GM18909 (cell line): ENCODE data around the gene GRAMD1B.
"Not testable (repeated sequence)": the region's sequence is repeated elsewhere in the genome, so short reads cannot be mapped to it uniquely, and the experiment has no call there.

ENCODE experiments used
- ATAC-seq: cut with Tn5 transposase; IDR thresholded peaks from one replicate; pipeline ENCODE4 v1.9.1; 2021; ENCODE audit warnings: mild to moderate bottlenecking; ENCODE audit not compliant: unreplicated experiment, poor library complexity

The GRAMD1B gene

DNA sequence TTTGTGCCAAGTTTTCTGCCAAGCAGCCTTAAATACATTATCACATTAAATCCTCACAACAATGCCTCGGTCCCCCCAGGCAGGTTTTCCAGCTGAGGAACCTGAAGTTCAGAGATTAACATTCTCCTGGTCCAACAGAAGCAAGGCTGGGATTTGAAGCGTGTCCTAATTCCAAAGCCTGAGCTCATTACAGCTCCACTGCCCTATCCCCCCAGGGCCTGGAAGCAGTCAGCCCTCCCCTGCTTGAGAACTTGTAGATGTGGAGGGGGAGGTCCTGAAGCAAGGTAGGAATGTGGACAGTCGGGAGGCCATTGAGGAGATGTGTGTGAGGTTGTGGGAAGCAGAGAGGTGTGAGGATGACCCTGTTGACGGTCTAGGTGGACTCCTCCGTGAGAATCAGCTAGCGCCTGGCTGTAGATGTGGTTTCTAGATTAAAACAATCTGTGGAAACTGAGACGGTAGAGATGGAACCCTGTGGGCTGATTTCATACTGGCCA lies 8.1 kb downstream of the GRAMD1B start:
- ATAC-seq = no peak

DNA sequence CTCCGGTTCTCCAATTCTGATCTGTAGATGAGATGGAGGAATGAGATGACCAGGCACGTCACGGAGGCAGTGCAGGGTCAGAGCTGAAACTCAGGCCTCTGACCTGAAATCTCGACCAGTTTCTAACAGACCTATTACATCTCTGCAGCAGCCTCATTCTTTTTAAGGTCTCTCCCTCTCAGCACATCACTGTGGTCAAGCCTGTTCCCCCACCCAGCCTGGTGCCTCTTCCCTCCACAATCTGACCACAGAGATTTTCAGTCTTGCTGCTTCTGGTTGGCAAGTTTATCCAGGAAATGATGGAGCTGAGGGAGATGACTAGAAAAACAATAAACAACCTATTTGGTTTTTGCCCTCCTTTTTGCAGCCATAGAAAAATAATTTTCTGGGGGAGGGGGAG lies 9.5 kb downstream of the GRAMD1B start:
- ATAC-seq = no peak

GRCh38 chr11:123441161-123441560 lies 11.1 kb downstream of the GRAMD1B start:
- ATAC-seq = no peak

DNA sequence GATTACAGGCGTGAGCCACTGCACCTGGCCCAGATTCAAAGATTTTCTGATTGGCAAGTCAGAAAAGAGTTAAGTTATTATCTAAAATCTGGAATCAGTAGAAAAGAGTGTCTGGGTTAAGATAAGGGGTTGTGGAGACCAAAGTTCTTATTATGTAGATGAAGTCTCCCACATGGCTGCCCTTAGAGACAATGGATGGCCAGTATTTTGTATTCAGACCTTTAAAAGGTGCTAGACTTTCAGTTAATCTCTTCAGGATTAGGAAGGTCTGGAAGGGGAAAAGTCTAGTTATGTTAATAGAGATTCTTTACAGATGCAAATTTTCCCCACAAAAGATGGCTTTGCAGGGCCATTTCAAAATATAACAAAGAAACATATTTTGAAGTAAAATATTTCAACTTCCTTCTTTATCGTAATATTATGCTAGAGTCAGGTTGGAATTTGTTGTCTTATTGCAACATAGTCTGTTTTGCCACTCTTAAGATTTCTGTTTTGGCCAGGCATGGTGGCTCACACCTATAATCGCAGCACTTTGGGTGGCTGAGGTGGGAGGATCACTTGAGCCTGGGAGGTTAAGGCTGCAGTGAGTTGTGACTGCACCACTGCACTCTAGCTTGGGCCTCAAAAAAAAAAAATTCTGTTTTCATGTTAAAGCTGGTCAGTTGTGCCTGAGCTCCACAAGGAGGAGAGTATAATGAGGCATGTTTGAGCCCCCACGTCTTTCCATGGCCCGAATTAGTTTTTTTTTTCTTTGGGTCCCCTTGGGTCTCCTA lies 14.0 kb downstream of the GRAMD1B start:
- ATAC-seq = no peak

DNA sequence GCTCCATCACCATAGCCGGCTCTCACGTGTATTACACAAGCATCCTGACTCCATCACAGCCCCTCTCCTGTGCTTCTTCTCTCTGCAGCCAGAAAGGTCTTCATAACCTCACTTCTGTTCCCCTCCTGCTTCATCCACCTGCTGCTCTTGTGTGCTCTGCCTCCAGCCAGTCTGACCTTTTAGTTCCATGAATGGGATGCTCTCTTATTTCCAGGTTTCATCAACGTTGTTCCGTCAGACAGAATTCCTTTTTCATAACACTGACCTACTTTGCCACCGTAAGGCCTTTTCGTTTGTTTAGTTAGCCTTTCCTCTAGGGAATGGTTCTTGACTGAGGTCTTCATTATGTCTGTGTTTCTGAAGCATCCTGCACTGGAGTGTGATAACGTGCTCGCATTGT lies 18.8 kb downstream of the GRAMD1B start:
- no peak for ATAC-seq

DNA sequence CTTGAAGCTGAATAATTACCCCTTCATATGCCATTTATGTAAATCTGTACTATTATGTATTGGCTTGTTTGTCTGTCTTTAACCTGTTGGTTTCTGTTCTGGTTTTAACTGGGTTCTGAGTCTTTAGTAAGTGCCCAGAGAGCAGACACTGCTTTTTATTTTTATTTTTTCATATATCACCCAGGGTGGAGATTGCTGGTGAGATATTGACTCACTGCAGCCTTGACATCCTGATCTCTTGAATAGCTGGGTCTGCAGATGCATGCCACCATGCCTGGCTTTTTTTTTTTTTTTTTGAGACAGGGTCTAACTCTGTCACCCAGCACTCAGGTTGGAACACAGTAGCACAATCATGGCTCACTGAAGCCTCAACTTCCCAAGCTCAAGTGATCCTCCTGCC lies 19.4 kb downstream of the GRAMD1B start:
- no peak for ATAC-seq

DNA sequence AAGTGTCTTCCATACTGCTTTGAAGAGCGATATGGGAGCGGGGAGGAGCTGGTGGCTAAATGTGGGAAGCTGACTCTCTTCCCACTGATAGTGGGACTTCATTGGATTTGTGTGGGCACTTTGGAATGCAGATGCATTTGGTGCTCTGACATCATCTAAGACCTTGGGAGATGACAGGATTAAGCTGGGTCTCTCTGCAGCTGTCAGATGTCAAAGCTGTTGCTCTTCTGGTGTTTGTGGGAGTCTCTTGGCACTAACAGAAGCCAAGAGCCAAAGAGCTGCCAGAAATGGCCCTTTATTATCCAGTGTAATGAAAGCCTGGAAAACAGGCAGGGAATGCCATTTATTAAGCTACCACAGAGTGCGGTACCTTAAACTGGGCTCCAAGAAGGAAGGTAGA lies 20.6 kb downstream of the GRAMD1B start:
- ATAC-seq = no peak

DNA sequence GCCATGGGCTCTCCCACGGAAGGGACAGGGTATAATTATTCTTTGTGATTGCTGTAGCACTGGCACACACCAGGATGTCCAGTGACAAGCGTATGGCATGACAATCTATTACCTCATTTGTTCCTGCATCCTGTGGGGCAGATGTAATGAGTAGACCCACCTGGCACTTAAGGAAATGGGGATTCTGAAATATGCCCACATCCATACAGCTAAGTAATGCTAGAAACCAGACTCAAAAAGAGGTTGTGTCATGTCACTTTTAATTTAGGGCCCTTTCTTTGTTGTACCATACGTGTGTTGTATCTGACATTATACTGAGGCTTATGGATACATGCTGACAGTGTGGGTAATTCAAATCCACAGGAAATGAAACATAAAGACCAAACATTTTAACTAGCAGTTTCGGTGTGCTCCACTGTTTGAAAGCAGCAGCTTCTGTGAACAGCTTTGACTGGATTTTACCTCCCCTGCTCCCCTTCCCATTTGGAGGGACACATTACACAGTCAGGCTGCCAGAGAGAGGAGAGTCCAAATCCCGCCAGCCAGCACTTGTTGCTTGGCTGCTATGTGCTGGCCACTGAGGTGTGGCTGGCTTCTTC lies 21.2 kb downstream of the GRAMD1B start:
- ATAC-seq = no peak

DNA sequence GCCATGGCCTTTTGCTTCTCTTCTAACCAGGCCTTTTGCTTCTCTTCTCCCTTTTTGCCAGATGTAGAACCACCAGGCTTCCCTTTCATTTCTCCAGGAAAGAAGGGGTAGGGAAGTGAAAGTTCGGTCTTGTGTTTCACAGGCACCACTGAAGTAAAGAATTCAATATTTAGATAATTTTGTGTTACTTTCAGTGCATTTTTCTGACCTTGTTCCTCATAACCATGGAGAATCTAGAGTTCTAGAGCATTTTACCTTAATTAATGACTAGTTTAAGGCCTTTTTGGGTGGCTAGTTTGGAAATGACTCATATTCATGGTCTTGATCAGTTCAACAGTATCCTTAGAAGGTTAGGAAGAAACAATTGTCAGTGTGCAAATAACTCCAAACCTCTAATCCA lies 22.7 kb downstream of the GRAMD1B start:
- no peak for ATAC-seq

DNA sequence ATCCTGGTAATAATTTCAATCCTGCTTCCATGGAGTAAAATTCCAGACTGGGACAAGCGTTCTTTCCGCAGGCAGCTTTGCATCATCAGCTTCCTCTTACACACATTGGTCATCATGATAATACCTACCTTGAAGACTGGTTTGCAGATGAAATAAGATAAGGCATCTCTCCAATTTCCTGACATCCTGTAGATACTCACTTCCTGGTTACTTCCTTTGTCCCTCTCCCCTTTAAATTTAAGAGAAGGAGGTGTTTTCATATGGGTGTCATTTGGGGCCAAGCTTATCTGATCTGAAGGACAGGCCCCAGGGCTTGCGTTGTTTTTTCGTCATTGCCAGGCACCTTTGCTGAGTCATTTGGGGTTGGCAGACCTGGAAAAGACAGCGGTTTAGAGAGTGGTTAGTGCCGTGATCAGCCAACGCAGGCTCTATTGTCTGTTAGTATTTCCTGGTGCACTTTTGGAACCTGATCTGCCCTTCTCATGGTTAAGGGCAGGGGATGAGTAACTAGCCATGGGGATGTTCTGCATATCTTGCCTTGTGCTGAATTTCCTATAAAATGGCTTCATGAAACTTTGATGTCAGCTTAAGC lies 24.1 kb downstream of the GRAMD1B start:
- no peak for ATAC-seq

DNA sequence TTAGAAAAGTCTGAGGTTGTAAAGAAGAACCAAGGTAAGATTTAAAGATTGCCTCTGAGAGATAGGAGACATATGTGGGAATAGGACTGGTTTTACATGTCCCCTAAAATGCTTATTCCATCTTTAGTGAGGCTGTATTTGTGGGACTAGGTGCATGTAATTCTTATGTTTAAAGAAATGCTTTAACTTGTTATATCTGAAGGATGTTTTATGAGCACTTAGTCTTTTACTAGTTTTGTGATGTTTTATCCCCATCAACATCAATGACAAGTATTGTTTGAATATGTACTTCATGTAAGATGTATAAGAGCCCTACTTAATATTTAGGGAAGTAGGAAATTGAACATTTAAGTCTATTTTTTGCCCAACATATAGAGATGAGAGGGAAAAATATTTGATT lies 24.7 kb downstream of the GRAMD1B start:
- no peak for ATAC-seq

DNA sequence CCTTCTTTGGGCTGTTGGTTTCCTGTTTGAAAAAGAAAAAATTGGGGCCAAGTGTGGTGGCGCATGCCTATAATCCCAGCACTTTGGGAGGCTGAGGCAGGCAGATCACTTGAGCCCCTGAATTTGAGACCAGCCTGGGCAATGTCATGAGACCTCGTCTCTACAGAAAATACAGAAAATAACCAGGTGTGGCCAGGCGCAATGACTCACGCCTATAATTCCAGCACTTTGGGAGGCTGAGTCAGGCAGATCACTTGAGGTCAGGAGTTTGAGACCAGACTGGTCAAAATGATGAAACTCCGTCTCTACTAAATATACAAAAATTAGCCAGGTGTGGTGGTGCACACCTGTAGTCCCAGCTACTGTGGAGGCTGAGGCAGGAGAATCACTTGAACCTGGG lies 26.4 kb downstream of the GRAMD1B start:
- ATAC-seq = not testable (repeated sequence)

DNA sequence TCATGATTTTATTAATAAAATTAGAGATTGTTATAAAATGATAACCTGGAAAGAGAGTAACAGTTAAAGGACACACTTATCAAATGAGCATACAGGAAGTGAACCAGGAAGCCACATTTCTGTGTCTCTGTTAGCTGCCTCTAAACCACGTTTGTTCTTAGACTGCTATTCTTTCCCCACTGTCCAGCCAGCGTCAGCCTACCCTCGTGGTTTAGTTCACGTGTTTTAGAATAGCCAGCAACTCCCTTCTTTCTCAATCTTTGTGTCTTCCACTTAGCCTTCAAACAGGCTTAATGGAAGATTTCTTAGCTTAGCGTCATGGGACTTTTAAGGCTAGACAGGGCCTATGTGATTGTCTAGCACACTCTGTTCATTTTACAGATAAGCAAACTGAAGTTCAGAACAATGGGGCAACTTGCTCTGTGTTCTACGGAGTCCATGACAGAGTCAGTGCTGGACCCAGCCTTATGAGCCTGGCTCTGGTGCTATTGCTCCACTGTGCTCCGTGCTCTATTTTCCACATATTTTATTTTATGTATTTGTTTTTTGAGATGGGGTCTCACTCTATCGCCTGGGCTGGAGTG lies 27.2 kb downstream of the GRAMD1B start:
- no peak for ATAC-seq

DNA sequence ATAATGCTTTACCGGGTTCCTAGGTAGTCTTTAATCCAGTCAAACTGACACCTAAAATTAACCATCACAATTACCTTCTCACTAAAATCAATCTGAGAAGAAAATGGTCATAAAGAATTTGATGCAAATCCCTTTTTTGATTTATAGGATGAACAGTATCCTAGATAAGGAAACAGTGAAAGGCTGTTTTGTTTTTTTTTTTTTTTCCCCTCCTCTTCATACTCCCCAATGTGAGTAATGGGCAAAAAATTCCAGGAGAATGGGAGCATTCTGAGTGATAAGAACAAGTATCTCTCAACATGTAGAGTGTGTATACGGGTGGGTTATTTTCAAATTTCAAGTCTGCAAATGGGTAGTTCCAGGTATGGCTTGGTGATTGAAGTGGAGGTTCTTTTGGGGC lies 28.4 kb downstream of the GRAMD1B start:
- no peak for ATAC-seq

DNA sequence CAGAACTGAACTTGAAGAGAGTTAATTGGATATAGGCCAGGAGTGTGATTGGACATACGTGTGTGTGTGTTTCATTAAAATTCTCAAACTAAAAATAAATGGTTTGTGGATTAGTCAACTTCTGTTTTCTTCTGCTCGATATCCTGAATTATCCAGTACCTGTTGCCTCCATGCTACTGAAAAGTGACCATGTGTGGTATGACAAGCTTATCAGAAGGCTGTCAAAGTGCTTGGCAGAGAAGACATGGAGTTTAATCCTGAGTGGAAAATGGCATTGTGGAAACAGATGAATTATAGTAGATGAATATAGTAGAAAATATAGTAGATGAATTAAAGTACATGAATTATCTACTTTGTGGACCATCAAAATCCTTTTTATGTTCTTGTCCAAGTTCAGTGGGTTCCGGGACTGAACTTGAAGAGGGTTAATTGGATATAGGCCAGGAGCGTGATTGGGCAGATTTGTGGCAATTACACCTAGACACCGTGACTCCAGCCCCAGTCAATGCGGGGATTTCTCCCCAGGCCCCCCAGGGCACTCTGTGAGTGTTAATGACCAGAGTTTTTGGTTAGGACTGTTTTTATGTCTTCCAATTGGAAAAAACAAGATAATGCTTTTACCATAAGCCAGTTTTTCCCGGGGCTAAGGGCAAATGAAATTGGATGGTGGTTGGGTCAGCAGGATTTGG lies 30.1 kb downstream of the GRAMD1B start:
- no peak for ATAC-seq

- no peak for ATAC-seq
Observed at GRCh38 chr11:123461164-123461563, 31.1 kb downstream of the GRAMD1B start.

DNA sequence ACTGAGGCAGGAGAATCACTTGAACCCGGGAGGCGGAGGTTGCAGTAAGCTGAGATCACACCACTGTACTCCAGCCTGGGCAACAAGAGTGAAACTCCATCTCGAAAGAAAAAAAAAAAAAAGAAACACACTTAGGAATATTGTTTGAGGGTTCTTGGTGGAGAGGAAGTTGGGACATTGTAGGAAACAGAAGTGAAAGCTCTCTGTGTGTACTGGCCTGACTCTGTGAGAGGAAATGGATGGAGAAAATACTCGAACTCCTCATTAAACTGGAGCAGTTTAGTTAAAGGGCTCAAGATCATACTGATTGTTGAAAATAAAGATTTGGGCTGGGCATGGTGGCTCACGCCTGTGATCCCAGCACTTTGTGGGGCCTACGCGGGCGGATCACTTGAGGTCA lies 35.6 kb downstream of the GRAMD1B start:
- ATAC-seq = not testable (repeated sequence)

DNA sequence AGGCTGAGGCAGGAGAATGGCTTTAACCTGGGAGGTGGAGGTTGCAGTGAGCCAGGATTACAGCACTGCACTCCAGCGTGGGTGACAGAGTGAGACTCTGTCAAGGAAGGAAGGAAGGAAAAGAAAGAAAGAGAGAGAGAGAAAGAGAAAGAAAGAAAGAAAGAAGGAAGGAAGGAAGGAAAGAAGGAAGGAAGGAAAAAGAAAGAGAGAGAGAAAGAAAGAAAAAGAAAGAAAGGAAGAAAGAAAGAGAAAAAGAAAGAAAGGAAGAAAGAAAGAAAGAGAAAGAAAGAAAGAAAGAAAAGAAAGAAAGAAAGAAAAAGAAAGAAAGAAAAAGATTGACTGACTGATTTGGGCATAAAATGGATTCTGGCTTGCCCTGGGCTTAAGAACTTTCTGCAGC lies 36.1 kb downstream of the GRAMD1B start:
- ATAC-seq = not testable (repeated sequence)

DNA sequence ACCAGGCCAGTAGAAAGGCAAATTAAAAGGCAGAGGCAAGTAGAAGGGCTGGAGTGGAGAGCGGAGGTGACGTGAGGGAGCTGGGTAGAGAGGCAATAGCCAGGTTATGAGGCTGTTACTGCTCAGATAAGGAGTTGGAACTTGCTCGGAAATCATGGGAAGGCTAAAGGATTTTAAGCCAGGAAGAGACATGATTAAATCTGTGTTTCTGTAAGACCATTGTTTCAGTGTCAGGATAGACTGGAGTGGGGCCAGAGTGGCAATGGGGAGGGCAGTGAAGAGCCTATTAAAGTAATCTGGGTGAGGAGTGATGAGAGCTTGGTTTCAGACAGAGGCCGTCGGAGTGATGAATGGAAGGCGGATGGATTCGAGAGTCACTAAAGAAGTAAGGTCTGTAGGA lies 39.0 kb downstream of the GRAMD1B start:
- ATAC-seq = no peak

GRCh38 chr11:123469586-123469985 lies 39.5 kb downstream of the GRAMD1B start:
- no peak for ATAC-seq

GRCh38 chr11:123470842-123471241 lies 40.8 kb downstream of the GRAMD1B start:
- no peak for ATAC-seq
